GM04504 (cell line): ENCODE data around the gene LIPJ.

Experiments
- DNase-seq: peaks from one replicate; pipeline ENCODE4 v3.0.0-alpha.2; 2012; ENCODE audit warnings: low read depth

Gene LIPJ, protein sequence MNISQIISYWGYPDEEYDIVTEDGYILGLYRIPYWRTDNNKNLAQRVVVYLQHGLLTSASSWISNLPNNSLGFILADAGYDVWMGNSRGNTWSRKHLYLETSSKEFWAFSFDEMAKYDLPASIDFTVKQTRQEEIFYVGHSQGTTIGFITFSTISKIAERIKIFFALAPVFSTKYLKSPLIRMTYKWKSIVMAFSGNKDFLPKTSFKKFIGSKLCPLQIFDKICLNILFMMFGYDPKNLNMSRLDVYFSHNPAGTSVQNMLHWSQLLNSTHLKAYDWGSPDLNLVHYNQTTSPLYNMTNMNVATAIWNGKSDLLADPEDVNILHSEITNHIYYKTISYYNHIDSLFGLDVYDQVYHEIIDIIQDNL

DNA sequence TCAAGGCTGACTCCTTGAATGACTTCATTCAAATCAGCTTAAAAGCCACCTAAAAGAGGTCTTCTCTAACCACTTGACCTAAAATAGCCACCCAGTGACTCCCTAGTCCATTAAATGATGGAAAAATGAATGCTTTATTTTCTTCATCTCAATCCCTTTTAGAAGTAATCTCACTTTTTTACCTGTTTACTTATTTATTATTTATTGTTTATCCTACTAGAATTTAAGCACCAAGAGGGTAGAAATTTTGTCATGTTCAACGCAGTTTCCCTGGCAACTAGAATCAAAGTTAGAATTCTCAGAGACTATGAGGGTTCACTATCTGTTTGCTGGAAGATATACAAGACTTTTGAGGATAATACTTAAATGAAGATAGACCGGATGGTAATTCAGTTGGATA is at the start of gene LIPJ:
Gene LIPJ (plus strand): TSS at position 301 of the 400 bp plus-strand sequence. CDS start 3,926 bp downstream, outside the sequence.
- DNase-seq: no peak

GRCh38 chr10:88537322-88537721 is 49.2 kb upstream of the LIPJ start:
- DNase-seq: no peak

GRCh38 chr10:88538048-88538447 is 48.5 kb upstream of the LIPJ start:
- peak; percentile 35 for DNase-seq

DNA sequence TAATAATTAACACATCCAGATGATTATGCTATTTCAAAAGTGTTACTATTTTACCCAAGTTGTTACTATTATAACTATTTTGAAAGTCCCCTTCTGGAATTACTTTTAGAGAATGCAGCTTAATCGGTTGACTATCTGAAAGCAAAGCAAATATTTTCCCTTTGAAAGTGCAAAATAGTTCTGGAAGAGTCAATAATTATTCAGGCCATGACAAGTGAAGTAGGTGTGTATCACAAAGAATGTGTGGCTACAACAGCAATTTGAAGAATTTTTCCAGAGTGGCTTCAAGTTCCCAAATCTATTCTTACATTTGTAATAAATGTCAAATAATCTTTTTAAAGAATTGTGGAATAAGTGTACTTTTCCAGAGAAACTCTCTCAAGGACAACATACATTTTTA is 46.2 kb upstream of the LIPJ start:
- DNase-seq: no peak

- no peak for DNase-seq
These were observed 45.4 kb upstream of the LIPJ start for GRCh38 chr10:88541116-88541626.

DNA sequence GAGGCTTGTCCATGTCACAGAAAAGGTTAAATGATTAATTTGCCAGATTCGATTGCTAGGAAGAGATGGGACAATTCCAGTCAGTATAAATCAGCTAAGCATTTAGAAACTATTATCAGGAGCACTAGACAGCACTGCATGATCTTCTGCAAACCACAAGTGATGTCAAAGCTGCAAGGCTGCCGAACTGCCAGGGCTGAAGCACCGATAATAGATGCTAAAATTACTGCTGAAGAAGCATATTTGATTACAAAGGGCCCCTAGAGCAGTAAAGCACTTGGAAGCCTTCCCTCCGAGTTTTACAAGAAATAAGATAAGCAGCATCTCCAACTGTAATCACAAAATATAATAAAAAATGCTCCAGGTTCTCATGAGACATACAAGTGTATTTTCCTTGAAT is 44.0 kb upstream of the LIPJ start:
- no peak for DNase-seq

- no peak for DNase-seq
These were observed 42.3 kb upstream of the LIPJ start for GRCh38 chr10:88544140-88544870.

DNA sequence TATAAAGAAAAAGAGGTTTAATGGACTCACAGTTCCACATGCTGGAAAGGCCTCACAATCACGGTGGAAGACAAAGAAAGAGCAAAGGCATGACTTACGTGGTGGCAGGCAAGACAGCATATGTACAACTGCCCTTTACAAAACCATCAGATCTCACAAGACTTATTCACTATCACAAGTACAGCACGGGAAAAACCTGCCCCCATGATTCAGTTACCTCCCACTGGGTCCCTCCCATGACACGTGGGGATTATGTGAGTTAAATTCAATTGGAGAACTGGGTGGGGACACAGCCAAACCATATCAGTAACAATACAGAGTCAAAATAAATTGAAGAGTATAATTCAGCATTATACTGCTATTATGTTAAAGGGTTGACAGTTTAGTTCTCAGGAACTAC is 41.2 kb upstream of the LIPJ start:
- DNase-seq: no peak

DNA sequence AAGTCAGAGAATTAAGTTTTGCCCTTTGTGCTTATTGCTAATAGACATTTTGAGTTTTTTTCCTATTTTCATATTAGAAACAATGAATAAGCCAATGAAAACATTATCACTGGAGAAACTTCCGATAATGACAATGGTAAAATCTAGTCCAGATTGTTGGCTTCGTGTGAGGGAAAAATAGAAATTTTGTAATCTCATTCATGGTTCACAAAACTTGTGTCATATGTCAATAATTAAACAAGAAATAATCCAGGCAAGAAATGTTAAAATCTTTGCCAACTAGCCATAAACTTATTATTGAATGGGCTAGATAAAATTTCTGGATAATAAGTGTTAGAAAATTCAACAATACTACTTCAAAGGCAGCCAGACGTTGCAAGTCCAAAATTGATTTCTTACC is 40.1 kb upstream of the LIPJ start:
- no peak for DNase-seq

- DNase-seq: no peak
These were observed 35.3 kb upstream of the LIPJ start for GRCh38 chr10:88551246-88551645.

DNA sequence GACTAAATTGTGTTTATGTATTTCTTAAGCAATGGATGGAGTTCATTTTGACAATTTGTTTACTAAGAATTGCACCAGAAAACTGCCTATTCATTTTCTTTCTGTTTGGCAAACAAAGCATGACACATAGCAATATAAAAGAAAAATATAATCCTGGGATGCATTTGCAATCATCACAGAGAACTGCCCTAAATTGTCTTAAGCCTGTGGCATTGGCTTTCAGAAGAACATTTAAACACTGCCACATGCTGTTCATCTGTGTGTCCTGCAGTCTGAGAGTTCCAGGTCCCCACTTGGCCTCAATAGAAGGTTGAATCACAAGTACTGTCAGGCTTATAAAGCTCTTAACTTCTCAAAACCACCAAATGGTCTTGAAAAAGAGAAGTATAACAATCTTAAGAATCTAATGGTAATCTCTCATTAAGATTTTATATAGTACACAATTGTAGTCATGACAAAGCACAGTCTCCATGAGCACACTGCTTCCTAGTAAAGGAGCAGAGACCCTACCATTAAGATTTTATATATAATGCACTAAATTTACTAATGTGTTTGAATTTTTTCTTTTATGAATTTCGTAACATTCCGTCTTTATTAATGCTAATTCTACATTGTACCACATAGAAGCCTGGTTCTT is 33.3 kb upstream of the LIPJ start:
- peak; percentile 62 for DNase-seq

- DNase-seq: no peak
These were observed 31.2 kb upstream of the LIPJ start for GRCh38 chr10:88555190-88555908.

DNA sequence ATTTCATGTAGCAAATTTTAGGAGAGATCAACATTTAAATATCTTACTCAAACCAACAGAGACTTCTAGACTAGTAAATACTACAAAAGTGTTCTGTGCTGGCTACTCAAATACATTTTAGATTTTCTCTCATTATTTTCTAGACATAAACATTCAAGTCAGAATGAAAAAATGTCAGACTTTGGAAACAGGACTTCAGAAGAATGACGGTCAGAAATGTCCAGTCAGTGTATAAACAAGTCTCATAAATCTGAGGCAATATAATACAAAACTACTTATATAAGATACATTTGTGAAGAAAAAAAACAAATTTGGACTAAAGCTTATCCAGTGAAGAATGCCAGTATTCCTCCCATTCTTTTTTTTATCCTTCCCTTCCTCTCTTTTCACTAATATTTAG is 29.3 kb upstream of the LIPJ start:
- DNase-seq: no peak

DNA sequence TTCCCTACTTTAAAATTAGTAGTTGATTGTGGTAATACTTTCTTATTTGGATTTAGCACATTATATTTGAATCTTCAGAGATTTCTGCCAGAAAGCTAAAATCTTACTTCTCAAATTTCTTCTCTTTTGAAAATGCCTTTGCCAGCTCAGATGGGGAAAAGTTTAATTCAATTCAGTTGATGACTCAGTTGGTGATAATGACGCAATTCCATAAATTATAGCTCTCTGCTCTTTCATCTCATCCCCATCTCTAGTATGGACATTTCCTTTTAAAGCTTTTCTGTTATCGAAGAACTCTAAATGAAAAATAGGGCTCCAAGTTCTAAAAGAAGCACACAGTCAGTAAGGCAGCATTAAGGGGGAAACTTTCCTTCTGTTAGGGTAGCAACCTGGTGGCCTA is 28.9 kb upstream of the LIPJ start:
- DNase-seq: peak; percentile 40

- no peak for DNase-seq
These were observed 24.4 kb upstream of the LIPJ start for GRCh38 chr10:88562152-88562551.

- DNase-seq: no peak
These were observed 21.5 kb upstream of the LIPJ start for GRCh38 chr10:88565072-88565471.

- DNase-seq: no peak
These were observed 4.2 kb upstream of the LIPJ start for GRCh38 chr10:88582411-88582805.

DNA sequence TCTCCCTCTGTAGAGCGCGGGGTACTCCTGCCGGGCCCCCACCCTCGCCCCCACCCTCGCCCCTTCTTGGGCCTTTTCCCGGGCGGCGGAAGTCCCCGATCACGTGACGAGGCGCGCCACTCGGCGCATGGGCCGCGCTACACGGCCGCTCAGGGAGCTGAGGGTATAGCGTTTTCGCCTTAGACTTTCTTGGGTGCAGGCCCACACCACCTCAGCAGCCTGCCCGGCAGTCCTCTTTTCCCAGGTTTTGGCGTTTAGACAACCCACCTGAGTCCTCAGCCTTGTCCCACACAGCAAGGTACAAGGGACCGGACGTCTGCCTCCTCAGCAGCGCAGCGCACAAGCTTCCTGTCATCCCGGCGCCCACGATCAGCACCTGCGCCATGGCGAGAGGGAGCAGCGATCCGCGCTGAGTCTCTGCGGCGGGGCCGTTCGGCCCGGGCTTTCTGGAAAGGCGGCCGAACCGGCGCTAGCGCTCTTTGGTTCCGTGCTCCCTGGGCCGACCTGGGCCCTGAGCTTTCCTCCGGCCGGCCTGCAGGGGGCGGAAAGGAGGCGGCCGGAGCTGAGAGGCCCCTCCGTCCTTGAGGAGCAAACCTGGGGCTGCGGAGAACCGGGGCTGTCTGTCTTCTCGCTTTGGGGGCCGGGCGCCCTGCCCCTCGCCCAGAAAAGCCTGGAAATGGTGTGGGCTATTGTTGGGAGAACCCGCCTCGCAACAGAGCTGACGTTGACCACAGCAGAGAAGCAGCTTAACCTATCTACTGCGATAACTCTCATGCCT is 3.6 kb upstream of the LIPJ start, which contains the start of gene RNLS:
Gene RNLS (minus strand): TSS at position 513 of the 778 bp plus-strand sequence.
- peak; percentile 29 for DNase-seq

DNA sequence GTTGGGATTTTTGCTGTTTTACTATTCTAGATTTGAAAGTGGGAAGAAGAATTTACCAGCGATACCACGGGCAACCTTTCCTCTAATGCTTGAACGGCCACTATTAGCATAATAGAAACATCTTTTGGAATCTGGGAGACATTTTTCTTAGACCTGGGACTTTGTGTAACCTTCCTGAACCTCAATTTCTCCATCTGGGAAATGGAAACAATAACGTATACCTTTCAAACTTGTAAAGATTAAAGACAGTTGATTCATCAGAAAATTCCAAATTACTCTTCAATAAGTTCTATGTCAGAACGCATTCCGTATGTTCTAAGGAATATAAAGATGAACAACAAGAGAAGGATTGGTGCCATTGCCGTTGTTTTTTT is 3.0 kb upstream of the LIPJ start:
- no peak for DNase-seq

DNA sequence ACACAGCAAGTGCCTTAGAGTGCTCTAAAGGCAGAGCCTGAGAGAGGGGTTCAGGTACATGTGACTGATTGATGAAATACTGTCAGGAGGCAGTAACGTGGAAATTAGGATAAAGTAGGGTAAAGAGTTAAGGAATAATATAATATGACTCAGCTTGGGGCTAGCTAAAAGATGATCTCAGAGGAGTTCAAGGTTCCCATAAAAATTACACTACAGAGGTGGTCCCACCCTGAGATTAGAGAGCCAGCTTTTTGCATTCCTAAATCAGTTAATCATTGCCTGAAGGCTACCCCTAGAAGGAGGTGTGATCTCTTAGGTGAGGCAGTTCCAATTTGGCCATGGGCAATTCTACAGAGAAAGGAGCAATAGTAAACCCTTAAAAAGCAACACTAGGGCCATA is 5.8 kb downstream of the LIPJ start:
- DNase-seq: no peak

GRCh38 chr10:88592906-88593305 is 6.3 kb downstream of the LIPJ start:
- DNase-seq: no peak
